Measurements from ENCODE around the gene CDH16.

CDH16 gene

GRCh38 chr16:66937725-66938337, 19.1 kb upstream of the CDH16 start:
- Histone ChIP-seq H3K9me3 (ENCODE audit: control insufficient read depth, insufficient read depth, low read depth, low read length) (no peaks in the 10 kb centered on the region), H3K4me3 (ENCODE audit: low read depth, low read length) (no peak overlapping the region), H3K36me3 (ENCODE audit: control insufficient read depth in 2 of 2, insufficient read depth in 1 of 2, low read length in 2 of 2) (peaks cover 0 to 59% of the 10 kb centered on the region in 2 experiments; a peak in 1 of 3 replicates), H3K4me1 (ENCODE audit: control insufficient read depth, insufficient read depth, low read length) (peaks cover 2% of the 10 kb centered on the region; the same call in 1 of the 2 replicates), H3K27ac (ENCODE audit: extremely low read depth, low read depth, low read length) (no peak overlapping the region)
- ChIA-PET POLR2A (interaction anchor here (0.7 to 0.9 kb wide), 2 partner anchors 9 to 57 kb away, joined by 3 read pairs; partner anchors contain the start of gene PDP2), CTCF (interaction anchor here (1.1 kb wide), 2 partner anchors 9 to 43 kb away, joined by 5 read pairs; no protein-coding TSS in a partner anchor)
- TF ChIP-seq ZNF701 (tag by site-specific recombination; IDR thresholded peaks at IDR 0.05) (no peak), FEZF1 (tag by site-specific recombination; IDR thresholded peaks at IDR 0.05) (no peak), ZNF501 (tag by site-specific recombination; IDR thresholded peaks at IDR 0.05) (no peak), PATZ1 (tag by site-specific recombination; IDR thresholded peaks at IDR 0.05) (no peak), ZNF280D (tag by site-specific recombination; IDR thresholded peaks at IDR 0.05) (no peak), ZNF621 (tag by site-specific recombination; IDR thresholded peaks at IDR 0.05) (no peak), ZNF37A (tag by site-specific recombination; IDR thresholded peaks at IDR 0.05) (no peak), ZNF416 (tag by site-specific recombination; IDR thresholded peaks at IDR 0.05) (no peak), ZNF449 (tag by site-specific recombination; IDR thresholded peaks at IDR 0.05) (no peak), ZBTB21 (tag by site-specific recombination; IDR thresholded peaks at IDR 0.05) (no peak)
- TF ChIP-seq, protein P1, sequence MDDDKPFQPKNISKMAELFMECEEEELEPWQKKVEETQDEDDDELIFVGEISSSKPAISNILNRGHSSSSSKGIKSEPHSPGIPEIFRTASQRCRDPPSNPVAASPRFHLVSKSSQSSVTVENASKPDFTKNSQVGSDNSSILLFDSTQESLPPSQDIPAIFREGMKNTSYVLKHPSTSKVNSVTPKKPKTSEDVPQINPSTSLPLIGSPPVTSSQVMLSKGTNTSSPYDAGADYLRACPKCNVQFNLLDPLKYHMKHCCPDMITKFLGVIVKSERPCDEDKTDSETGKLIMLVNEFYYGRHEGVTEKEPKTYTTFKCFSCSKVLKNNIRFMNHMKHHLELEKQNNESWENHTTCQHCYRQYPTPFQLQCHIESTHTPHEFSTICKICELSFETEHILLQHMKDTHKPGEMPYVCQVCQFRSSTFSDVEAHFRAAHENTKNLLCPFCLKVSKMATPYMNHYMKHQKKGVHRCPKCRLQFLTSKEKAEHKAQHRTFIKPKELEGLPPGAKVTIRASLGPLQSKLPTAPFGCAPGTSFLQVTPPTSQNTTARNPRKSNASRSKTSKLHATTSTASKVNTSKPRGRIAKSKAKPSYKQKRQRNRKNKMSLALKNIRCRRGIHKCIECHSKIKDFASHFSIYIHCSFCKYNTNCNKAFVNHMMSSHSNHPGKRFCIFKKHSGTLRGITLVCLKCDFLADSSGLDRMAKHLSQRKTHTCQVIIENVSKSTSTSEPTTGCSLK (tag by site-specific recombination; IDR thresholded peaks at IDR 0.05) = no peak
- TF ChIP-seq, protein P2, sequence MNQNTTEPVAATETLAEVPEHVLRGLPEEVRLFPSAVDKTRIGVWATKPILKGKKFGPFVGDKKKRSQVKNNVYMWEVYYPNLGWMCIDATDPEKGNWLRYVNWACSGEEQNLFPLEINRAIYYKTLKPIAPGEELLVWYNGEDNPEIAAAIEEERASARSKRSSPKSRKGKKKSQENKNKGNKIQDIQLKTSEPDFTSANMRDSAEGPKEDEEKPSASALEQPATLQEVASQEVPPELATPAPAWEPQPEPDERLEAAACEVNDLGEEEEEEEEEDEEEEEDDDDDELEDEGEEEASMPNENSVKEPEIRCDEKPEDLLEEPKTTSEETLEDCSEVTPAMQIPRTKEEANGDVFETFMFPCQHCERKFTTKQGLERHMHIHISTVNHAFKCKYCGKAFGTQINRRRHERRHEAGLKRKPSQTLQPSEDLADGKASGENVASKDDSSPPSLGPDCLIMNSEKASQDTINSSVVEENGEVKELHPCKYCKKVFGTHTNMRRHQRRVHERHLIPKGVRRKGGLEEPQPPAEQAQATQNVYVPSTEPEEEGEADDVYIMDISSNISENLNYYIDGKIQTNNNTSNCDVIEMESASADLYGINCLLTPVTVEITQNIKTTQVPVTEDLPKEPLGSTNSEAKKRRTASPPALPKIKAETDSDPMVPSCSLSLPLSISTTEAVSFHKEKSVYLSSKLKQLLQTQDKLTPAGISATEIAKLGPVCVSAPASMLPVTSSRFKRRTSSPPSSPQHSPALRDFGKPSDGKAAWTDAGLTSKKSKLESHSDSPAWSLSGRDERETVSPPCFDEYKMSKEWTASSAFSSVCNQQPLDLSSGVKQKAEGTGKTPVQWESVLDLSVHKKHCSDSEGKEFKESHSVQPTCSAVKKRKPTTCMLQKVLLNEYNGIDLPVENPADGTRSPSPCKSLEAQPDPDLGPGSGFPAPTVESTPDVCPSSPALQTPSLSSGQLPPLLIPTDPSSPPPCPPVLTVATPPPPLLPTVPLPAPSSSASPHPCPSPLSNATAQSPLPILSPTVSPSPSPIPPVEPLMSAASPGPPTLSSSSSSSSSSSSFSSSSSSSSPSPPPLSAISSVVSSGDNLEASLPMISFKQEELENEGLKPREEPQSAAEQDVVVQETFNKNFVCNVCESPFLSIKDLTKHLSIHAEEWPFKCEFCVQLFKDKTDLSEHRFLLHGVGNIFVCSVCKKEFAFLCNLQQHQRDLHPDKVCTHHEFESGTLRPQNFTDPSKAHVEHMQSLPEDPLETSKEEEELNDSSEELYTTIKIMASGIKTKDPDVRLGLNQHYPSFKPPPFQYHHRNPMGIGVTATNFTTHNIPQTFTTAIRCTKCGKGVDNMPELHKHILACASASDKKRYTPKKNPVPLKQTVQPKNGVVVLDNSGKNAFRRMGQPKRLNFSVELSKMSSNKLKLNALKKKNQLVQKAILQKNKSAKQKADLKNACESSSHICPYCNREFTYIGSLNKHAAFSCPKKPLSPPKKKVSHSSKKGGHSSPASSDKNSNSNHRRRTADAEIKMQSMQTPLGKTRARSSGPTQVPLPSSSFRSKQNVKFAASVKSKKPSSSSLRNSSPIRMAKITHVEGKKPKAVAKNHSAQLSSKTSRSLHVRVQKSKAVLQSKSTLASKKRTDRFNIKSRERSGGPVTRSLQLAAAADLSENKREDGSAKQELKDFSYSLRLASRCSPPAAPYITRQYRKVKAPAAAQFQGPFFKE (tag by site-specific recombination; IDR thresholded peaks at IDR 0.05; ENCODE audit: borderline replicate concordance) = no peak

Data from HEK293 (cell line).